ENCODE data around the gene ST3GAL6.

The ST3GAL6 gene

DNA sequence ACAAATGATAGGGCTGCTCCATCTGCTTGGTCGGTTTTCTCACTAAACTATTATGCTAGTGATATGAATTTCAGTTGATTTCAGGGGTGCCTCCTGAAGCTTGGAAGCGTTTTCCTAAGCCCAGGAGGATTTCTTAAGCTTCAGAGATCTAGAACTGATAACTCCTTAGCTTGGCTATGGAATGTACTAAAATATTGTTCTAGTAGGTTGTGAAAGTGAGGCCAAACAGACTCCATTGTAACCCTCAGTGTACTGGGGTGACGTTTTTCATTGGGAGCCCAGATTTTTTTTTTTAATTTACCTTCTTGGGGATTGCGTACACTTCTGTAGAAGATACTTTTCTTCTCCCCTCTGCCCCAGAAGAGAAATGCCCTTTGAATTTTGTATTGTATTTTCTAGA lies 17.0 kb upstream of the ST3GAL6 start:
- Histone ChIP-seq H3K4me3 (ENCODE audit: low read length in 2 of 2) (no peak overlapping the region), H3K9me3 (replicated peaks in 1 of 2; ENCODE audit: control insufficient read depth in 2 of 2, insufficient read depth in 1 of 2, low read depth in 1 of 2, low read length in 2 of 2) (no peaks in the 10 kb centered on the region), H3K27ac (replicated peaks; ENCODE audit: low read length) (no peak overlapping the region), H3K4me2 (ENCODE audit: insufficient read depth, low read length, poor library complexity, severe bottlenecking) (no peak overlapping the region), H2AK5ac (ENCODE audit: low read depth, low read length) (no peak overlapping the region), H3K4ac (ENCODE audit: low read length) (no peak overlapping the region), H2BK120ac (ENCODE audit: low read depth, low read length) (no peak overlapping the region), H3K79me1 (ENCODE audit: low read depth, low read length) (no peaks in the 10 kb centered on the region), H2AFZ (ENCODE audit: low read length) (no peak overlapping the region), H4K8ac (ENCODE audit: low read depth, low read length) (no peak overlapping the region), H4K91ac (ENCODE audit: low read depth, low read length, poor library complexity) (no peak overlapping the region), H3K36me3 (replicated peaks in 1 of 2; ENCODE audit: control insufficient read depth in 2 of 2, insufficient read depth in 2 of 2, low read length in 2 of 2) (no peaks in the 10 kb centered on the region), H3K23ac (ENCODE audit: low read depth, low read length, poor library complexity) (no peak overlapping the region), H2BK15ac (ENCODE audit: low read length) (no peak overlapping the region), H2BK12ac (ENCODE audit: low read length) (no peak overlapping the region), H3K4me1 (ENCODE audit: control insufficient read depth in 2 of 2, insufficient read depth in 1 of 2, low read depth in 1 of 2, low read length in 2 of 2) (peaks cover 0 to 1% of the 10 kb centered on the region in 2 donors), H3K9ac (ENCODE audit: low read depth, low read length, poor library complexity) (no peak overlapping the region), H3K27me3 (ENCODE audit: control insufficient read depth in 3 of 3, insufficient read depth in 3 of 3, low read depth in 1 of 3, low read length in 3 of 3) (no peaks in the 10 kb centered on the region), H2BK5ac (ENCODE audit: low read length) (no peak overlapping the region), H3K18ac (ENCODE audit: low read length) (no peak overlapping the region), H3K14ac (ENCODE audit: low read length) (no peak overlapping the region)
- no peak for DNase-seq (ENCODE audit: low spot score)
- WGBS, 2 donors (ENCODE audit: extremely low coverage in 2 of 2, insufficient read length in 2 of 2, insufficient replicate concordance in 1 of 2): no CpG with 5 or more reads among the region's 4 CpGs

DNA sequence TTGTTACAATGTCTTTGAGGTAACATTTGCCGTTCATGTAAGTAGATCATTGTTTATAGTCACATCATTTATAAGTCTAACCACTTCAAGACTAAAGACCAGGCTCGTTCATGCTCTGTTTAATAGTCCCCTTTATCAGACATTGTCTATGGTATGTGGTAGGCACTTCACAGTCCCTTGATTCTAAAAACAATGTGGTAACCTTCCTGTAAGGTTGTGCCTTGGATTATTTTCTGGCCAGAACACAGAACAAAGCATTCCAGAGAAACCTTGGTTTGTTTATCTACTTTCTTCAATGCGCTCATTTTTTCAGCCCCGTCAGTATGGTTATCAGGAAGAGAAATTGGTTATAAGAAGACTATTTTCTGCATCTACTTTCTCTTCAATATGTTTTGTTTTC lies 16.3 kb upstream of the ST3GAL6 start:
- H4K8ac ChIP-seq (ENCODE audit: low read depth, low read length): no peak overlapping the region
- no peaks in the 10 kb centered on the region for H3K9me3 ChIP-seq (replicated peaks in 1 of 2; ENCODE audit: control insufficient read depth in 2 of 2, insufficient read depth in 1 of 2, low read depth in 1 of 2, low read length in 2 of 2)
- no peak overlapping the region for H2BK120ac ChIP-seq (ENCODE audit: low read depth, low read length)
- H3K9ac ChIP-seq (ENCODE audit: low read depth, low read length, poor library complexity): no peak overlapping the region
- no peak overlapping the region for H2AK5ac ChIP-seq (ENCODE audit: low read depth, low read length)
- DNase-seq (ENCODE audit: low spot score): no peak
- no peak overlapping the region for H2BK5ac ChIP-seq (ENCODE audit: low read length)
- no peak overlapping the region for H2BK15ac ChIP-seq (ENCODE audit: low read length)
- H2AFZ ChIP-seq (ENCODE audit: low read length): no peak overlapping the region
- peaks cover 0 to 1% of the 10 kb centered on the region in 2 donors for H3K4me1 ChIP-seq (ENCODE audit: control insufficient read depth in 2 of 2, insufficient read depth in 1 of 2, low read depth in 1 of 2, low read length in 2 of 2)
- no peak overlapping the region for H3K4ac ChIP-seq (ENCODE audit: low read length)
- no peak overlapping the region for H3K4me2 ChIP-seq (ENCODE audit: insufficient read depth, low read length, poor library complexity, severe bottlenecking)
- H3K36me3 ChIP-seq (replicated peaks in 1 of 2; ENCODE audit: control insufficient read depth in 2 of 2, insufficient read depth in 2 of 2, low read length in 2 of 2): no peaks in the 10 kb centered on the region
- no peak overlapping the region for H2BK12ac ChIP-seq (ENCODE audit: low read length)
- H3K79me1 ChIP-seq (ENCODE audit: low read depth, low read length): no peaks in the 10 kb centered on the region
- no peak overlapping the region for H3K23ac ChIP-seq (ENCODE audit: low read depth, low read length, poor library complexity)
- no peak overlapping the region for H3K14ac ChIP-seq (ENCODE audit: low read length)
- WGBS, 2 donors (ENCODE audit: extremely low coverage in 2 of 2, insufficient read length in 2 of 2, insufficient replicate concordance in 1 of 2): no CpG with 5 or more reads among the region's 4 CpGs
- H4K91ac ChIP-seq (ENCODE audit: low read depth, low read length, poor library complexity): no peak overlapping the region
- H3K27ac ChIP-seq (replicated peaks; ENCODE audit: low read length): no peak overlapping the region
- H3K4me3 ChIP-seq (ENCODE audit: low read length in 2 of 2): no peak overlapping the region
- no peaks in the 10 kb centered on the region for H3K27me3 ChIP-seq (ENCODE audit: control insufficient read depth in 3 of 3, insufficient read depth in 3 of 3, low read depth in 1 of 3, low read length in 3 of 3)
- H3K18ac ChIP-seq (ENCODE audit: low read length): no peak overlapping the region

DNA sequence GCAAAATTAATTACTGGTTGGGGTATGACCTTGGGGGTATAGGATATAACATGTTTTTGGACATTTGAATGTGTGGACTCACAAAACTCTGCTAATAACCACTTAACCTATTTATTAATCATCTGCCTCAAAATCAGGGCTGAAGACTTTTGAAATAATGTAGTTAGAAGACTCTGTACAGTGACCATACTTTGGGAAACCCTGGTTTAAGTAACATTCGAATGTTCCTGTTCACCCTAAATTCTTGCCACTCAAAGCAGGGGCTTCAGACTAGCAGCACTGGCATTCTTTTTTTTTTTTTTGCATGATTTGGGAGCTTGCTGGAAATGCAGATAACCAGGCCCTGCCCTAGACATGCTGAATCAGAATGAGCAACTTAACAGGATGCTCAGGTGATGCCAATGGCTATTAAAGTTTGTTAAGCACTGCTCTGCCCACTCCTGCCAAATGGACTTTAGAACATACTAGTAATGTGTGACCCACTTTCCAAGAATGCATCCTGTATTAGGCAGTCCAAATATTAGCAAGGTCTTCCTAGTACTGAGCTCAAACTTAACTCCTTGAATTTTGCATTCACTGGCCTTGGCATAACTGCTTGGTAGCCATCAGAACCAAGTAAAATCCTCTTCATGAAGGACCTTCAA lies 12.7 kb upstream of the ST3GAL6 start:
- no peaks in the 10 kb centered on the region for H3K79me1 ChIP-seq (ENCODE audit: low read depth, low read length)
- WGBS, 2 donors (ENCODE audit: extremely low coverage in 2 of 2, insufficient read length in 2 of 2, insufficient replicate concordance in 1 of 2): no CpG with 5 or more reads among the region's 1 CpG
- H4K8ac ChIP-seq (ENCODE audit: low read depth, low read length): no peak overlapping the region
- no peaks in the 10 kb centered on the region for H3K36me3 ChIP-seq (replicated peaks in 1 of 2; ENCODE audit: control insufficient read depth in 2 of 2, insufficient read depth in 2 of 2, low read length in 2 of 2)
- no peak overlapping the region for H2AK5ac ChIP-seq (ENCODE audit: low read depth, low read length)
- H3K14ac ChIP-seq (ENCODE audit: low read length): no peak overlapping the region
- H2AFZ ChIP-seq (ENCODE audit: low read length): no peak overlapping the region
- no peak overlapping the region for H2BK5ac ChIP-seq (ENCODE audit: low read length)
- H3K9ac ChIP-seq (ENCODE audit: low read depth, low read length, poor library complexity): no peak overlapping the region
- H3K4me1 ChIP-seq (ENCODE audit: control insufficient read depth in 2 of 2, insufficient read depth in 1 of 2, low read depth in 1 of 2, low read length in 2 of 2): no peaks in the 10 kb centered on the region
- H3K18ac ChIP-seq (ENCODE audit: low read length): no peak overlapping the region
- H3K4me2 ChIP-seq (ENCODE audit: insufficient read depth, low read length, poor library complexity, severe bottlenecking): no peak overlapping the region
- no peak overlapping the region for H2BK120ac ChIP-seq (ENCODE audit: low read depth, low read length)
- no peak overlapping the region for H2BK15ac ChIP-seq (ENCODE audit: low read length)
- no peaks in the 10 kb centered on the region for H3K9me3 ChIP-seq (replicated peaks in 1 of 2; ENCODE audit: control insufficient read depth in 2 of 2, insufficient read depth in 1 of 2, low read depth in 1 of 2, low read length in 2 of 2)
- no peak overlapping the region for H3K27ac ChIP-seq (replicated peaks; ENCODE audit: low read length)
- no peak overlapping the region for H3K4me3 ChIP-seq (ENCODE audit: low read length in 2 of 2)
- H3K4ac ChIP-seq (ENCODE audit: low read length): no peak overlapping the region
- no peak overlapping the region for H3K23ac ChIP-seq (ENCODE audit: low read depth, low read length, poor library complexity)
- H3K27me3 ChIP-seq (ENCODE audit: control insufficient read depth in 3 of 3, insufficient read depth in 3 of 3, low read depth in 1 of 3, low read length in 3 of 3): no peaks in the 10 kb centered on the region
- DNase-seq (ENCODE audit: low spot score): no peak
- no peak overlapping the region for H2BK12ac ChIP-seq (ENCODE audit: low read length)
- no peak overlapping the region for H4K91ac ChIP-seq (ENCODE audit: low read depth, low read length, poor library complexity)

DNA sequence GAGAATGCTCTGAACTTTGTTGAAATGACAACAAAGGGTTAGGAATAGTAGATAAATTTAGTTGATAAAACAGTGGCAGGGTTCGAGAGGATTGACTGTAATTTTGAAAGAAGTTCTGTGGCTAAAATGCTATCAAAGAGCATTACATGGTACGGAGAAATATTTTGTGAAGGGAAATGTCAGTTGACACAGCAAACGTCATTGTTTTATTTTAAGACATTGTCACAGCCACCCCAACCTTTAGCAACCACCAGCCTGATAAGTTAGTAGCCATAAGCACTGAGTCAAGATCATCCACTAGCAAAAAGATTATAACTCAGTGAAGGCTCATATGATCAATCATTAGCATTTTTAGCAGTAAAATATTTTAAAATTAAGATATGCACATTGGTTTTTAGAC lies 8.7 kb upstream of the ST3GAL6 start:
- Histone ChIP-seq H2BK5ac (ENCODE audit: low read length) (no peak overlapping the region), H3K9me3 (replicated peaks in 1 of 2; ENCODE audit: control insufficient read depth in 2 of 2, insufficient read depth in 1 of 2, low read depth in 1 of 2, low read length in 2 of 2) (no peaks in the 10 kb centered on the region), H4K8ac (ENCODE audit: low read depth, low read length) (no peak overlapping the region), H3K18ac (ENCODE audit: low read length) (no peak overlapping the region), H4K91ac (ENCODE audit: low read depth, low read length, poor library complexity) (no peak overlapping the region), H3K9ac (ENCODE audit: low read depth, low read length, poor library complexity) (no peak overlapping the region), H3K27ac (replicated peaks; ENCODE audit: low read length) (no peak overlapping the region), H2BK120ac (ENCODE audit: low read depth, low read length) (no peak overlapping the region), H3K27me3 (ENCODE audit: control insufficient read depth in 3 of 3, insufficient read depth in 3 of 3, low read depth in 1 of 3, low read length in 3 of 3) (no peaks in the 10 kb centered on the region), H3K4me1 (ENCODE audit: control insufficient read depth in 2 of 2, insufficient read depth in 1 of 2, low read depth in 1 of 2, low read length in 2 of 2) (no peaks in the 10 kb centered on the region), H2AFZ (ENCODE audit: low read length) (no peak overlapping the region), H2BK12ac (ENCODE audit: low read length) (no peak overlapping the region), H3K79me1 (ENCODE audit: low read depth, low read length) (no peaks in the 10 kb centered on the region), H3K14ac (ENCODE audit: low read length) (no peak overlapping the region), H2BK15ac (ENCODE audit: low read length) (no peak overlapping the region), H3K4me3 (ENCODE audit: low read length in 2 of 2) (no peak overlapping the region), H3K23ac (ENCODE audit: low read depth, low read length, poor library complexity) (no peak overlapping the region), H3K36me3 (replicated peaks in 1 of 2; ENCODE audit: control insufficient read depth in 2 of 2, insufficient read depth in 2 of 2, low read length in 2 of 2) (no peaks in the 10 kb centered on the region), H2AK5ac (ENCODE audit: low read depth, low read length) (no peak overlapping the region), H3K4me2 (ENCODE audit: insufficient read depth, low read length, poor library complexity, severe bottlenecking) (no peak overlapping the region), H3K4ac (ENCODE audit: low read length) (no peak overlapping the region)
- no CpG with 5 or more reads among the region's 3 CpGs for WGBS, 2 donors (ENCODE audit: extremely low coverage in 2 of 2, insufficient read length in 2 of 2, insufficient replicate concordance in 1 of 2)
- DNase-seq (ENCODE audit: low spot score): no peak

Data from neuronal stem cell (in vitro differentiated cells).